ENCODE results near the gene CNBD2.
"Not testable (repeated sequence)": the region's sequence is repeated elsewhere in the genome, so short reads cannot be mapped to it uniquely, and the experiment has no call there.

Gene CNBD2

DNA sequence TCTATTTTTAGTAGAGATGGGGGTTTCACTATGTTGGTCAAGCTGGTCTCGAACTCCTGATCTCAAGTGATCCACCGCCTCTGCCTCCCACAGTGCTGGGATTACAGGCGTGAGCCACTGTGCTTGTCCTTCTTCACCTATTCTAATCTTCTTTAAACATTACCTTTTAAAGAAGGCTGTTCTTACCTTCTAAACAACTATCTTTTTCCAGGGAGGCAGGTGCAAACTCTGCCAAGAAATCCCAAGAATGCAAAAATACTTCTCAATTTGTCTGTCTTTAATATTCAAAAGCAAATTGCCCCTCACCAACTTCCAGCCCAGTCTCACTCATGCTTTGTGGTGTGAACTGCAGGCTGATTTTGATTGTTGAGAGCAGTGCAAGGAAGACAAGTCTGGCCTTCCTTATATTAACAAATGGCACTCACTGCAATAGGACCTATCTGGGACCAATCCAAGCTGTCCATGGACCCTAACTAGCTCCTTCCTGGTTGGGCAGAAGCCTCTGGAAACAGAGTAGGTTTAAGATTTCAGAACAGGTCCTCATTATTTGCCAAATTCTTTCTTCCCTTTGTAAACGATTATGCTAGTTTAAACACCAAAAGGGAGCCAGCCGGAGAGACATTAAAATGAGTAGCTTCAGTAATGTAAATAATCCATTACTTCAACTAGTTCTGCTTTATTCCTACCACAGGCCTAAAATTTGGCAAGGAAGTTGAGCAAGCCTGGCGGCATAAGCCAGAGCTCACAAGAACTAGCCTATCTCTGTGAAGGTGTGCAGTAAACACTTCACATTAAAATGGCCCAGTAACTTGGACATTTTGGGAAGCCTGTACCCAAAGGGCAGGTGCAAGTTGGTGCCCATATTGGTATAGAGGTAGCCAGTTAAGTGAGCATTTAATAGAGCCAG, 15.7 kb upstream of the CNBD2 start:
- TF ChIP-seq POU2F2 (IDR thresholded peaks at IDR 0.05; ENCODE audit: low read depth, low read length) = no peak
- peak; percentile 2; the same call in 1 of the 2 replicates for TF ChIP-seq POLR2A (IDR thresholded peaks at IDR 0.05; ENCODE audit: low read depth, low read length)
- FAIRE-seq = peak; percentile 45

GRCh38 chr20:35953387-35954199, 14.8 kb upstream of the CNBD2 start:
- FAIRE-seq (peak; percentile 26), DNase-seq (ENCODE audit: insufficient read length, low spot score) (peak; percentile 35)
- TF ChIP-seq PAX5 (IDR thresholded peaks at IDR 0.05; ENCODE audit: insufficient read depth, low read length, severe bottlenecking) (no peak), TAF1 (IDR thresholded peaks at IDR 0.05; ENCODE audit: low read depth, low read length) (no peak), SPI1 (IDR thresholded peaks at IDR 0.05; ENCODE audit: low read depth, low read length) (no peak), POU2F2 (IDR thresholded peaks at IDR 0.05; ENCODE audit: low read depth, low read length) (no peak), POLR2A (IDR thresholded peaks at IDR 0.05; ENCODE audit: low read depth, low read length) (no peak), POLR2AphosphoS5 (IDR thresholded peaks at IDR 0.05; ENCODE audit: low read depth, low read length) (no peak)

More for the DNA sequence above, 15.7 kb upstream of the CNBD2 start:
- no peak for DNase-seq (ENCODE audit: insufficient read length, low spot score)

DNA sequence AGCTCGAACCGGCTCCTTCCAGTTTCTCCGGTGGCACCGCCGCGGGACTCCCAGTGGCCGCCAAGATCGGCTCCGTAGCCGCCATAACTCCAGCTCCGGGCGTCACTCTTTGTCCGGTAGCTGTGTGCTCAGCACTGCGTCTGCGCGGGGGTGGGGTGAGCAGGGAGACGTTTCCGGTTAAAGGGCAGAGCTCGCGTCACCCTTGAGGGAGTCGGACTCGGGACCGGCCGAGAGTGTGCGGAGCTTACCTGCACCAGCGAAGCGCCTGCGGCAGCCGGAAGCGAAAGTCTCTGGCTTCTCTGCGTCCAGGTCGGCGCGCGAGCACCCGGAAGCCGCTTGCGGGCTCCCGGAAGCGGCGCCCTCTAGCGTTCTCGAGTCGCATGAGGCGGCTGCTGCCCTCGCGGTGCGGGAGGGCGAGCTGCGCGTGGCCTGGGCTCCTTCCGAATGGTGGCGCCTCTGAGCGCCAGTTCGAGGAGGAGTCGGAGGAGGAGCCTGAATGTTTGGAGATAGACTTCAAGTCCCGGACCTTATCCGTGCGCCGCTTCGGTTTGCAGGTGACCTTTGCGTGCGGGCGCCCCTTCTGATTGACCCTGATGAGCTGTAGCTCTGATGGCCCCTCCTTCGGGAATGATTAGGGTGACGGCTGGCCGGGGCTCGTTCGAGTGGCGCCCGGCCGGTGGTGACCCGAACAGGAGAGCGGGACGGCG, 14.0 kb upstream of the CNBD2 start, which contains the start of gene SCAND1:
Gene SCAND1, minus strand, starts transcription at position 303 of the 707 bp plus-strand sequence. Its CDS starts 218 bp downstream, at position 85.
- DNase-seq (ENCODE audit: insufficient read length, low spot score) (peak; percentile 90), FAIRE-seq (peak; percentile 97)
- TF ChIP-seq TAF1 (IDR thresholded peaks at IDR 0.05; ENCODE audit: low read depth, low read length) (peak; percentile 95), PAX5 (IDR thresholded peaks at IDR 0.05; ENCODE audit: insufficient read depth, low read length, severe bottlenecking) (peak; percentile 67), SPI1 (IDR thresholded peaks at IDR 0.05; ENCODE audit: low read depth, low read length) (no peak), POLR2AphosphoS5 (IDR thresholded peaks at IDR 0.05; ENCODE audit: low read depth, low read length) (peak; percentile 95), POLR2A (IDR thresholded peaks at IDR 0.05; ENCODE audit: low read depth, low read length) (peak; percentile 95), POU2F2 (IDR thresholded peaks at IDR 0.05; ENCODE audit: low read depth, low read length) (peak; percentile 78; the same call in 1 of the 2 replicates)

DNA sequence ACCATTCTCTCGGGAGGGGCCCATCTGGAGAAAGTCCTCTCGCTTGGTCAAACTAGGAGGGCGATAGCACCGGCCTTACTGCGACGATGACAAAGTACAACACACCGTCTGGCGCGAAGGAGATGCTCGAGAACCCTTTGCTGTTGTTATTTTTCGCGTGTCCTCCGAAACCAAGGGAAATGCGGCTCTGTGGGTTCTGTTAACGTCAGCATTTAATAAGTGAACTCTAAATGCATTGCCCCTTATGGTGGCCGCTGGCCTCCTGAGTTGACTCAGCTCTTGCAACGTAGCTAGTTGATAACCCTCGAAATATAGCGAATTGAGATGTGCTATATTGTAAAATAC, 13.5 kb upstream of the CNBD2 start:
- DNase-seq (ENCODE audit: insufficient read length, low spot score) (peak; percentile 28), FAIRE-seq (no peak)
- peak; percentile 6; the same call in 1 of the 2 replicates for TF ChIP-seq POLR2A (IDR thresholded peaks at IDR 0.05; ENCODE audit: low read depth, low read length)
- TF ChIP-seq SPI1 (IDR thresholded peaks at IDR 0.05; ENCODE audit: low read depth, low read length) = no peak

- FAIRE-seq = no peak
- TF ChIP-seq POU2F2 (IDR thresholded peaks at IDR 0.05; ENCODE audit: low read depth, low read length) (no peak), TAF1 (IDR thresholded peaks at IDR 0.05; ENCODE audit: low read depth, low read length) (no peak)
- DNase-seq (ENCODE audit: insufficient read length, low spot score) = no peak
Measured at GRCh38 chr20:35956616-35957015, 11.8 kb upstream of the CNBD2 start.

GRCh38 chr20:35959291-35959690, 9.1 kb upstream of the CNBD2 start:
- DNase-seq (ENCODE audit: insufficient read length, low spot score) = not testable (repeated sequence)

DNA sequence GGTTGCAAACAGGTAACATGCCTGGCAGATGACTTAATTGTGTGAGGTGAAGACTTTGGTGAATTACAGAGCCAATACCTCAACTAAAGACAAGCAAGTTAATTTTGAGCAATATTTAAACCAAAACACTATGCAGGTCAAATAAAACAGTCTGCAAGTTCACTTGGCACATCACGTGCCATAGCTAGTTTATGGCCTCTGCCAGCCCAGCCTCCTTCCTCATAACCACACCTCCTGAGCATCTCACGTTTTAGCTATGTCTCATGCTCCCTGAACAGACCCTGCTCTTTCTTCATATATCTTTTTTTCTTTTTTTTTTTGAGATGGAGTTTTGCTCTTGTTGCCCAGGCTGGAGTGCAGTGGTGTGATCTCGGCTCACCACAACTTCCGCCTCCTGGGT, 4.5 kb upstream of the CNBD2 start:
- TF ChIP-seq POLR2A (IDR thresholded peaks at IDR 0.05; ENCODE audit: low read depth, low read length) (no peak), PAX5 (IDR thresholded peaks at IDR 0.05; ENCODE audit: insufficient read depth, low read length, severe bottlenecking) (no peak), POLR2AphosphoS5 (IDR thresholded peaks at IDR 0.05; ENCODE audit: low read depth, low read length) (no peak), TAF1 (IDR thresholded peaks at IDR 0.05; ENCODE audit: low read depth, low read length) (no peak), POU2F2 (IDR thresholded peaks at IDR 0.05; ENCODE audit: low read depth, low read length) (no peak), SPI1 (IDR thresholded peaks at IDR 0.05; ENCODE audit: low read depth, low read length) (no peak)
- DNase-seq (ENCODE audit: insufficient read length, low spot score) (no peak), FAIRE-seq (no peak)

More at GRCh38 chr20:35959291-35959690, 9.1 kb upstream of the CNBD2 start:
- FAIRE-seq = not testable (repeated sequence)

DNA sequence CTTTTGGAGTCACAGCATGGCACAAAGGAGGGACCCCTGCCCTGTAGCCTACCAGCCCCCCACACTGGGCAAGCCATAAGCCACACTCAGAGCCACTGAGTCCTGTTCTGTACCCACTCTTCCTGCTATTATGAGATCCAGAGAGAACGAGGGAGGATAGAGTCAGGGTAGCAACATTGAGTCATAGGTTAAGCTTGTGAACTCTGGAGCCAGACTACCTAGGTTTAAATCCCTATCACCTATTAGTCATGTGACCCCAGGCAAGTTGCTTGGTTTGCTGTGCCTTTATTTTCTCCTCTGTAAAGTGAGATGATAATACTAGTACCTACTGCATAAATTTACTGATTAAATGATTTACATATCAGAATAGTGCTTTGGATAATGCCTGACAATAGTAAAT, 540 bp downstream of the CNBD2 start:
- DNase-seq (ENCODE audit: insufficient read length, low spot score) (no peak), FAIRE-seq (no peak)
- TF ChIP-seq POLR2A (IDR thresholded peaks at IDR 0.05; ENCODE audit: low read depth, low read length) (no peak), PAX5 (IDR thresholded peaks at IDR 0.05; ENCODE audit: insufficient read depth, low read length, severe bottlenecking) (no peak), POLR2AphosphoS5 (IDR thresholded peaks at IDR 0.05; ENCODE audit: low read depth, low read length) (no peak), SPI1 (IDR thresholded peaks at IDR 0.05; ENCODE audit: low read depth, low read length) (no peak), POU2F2 (IDR thresholded peaks at IDR 0.05; ENCODE audit: low read depth, low read length) (no peak), TAF1 (IDR thresholded peaks at IDR 0.05; ENCODE audit: low read depth, low read length) (no peak)

- FAIRE-seq (no peak), DNase-seq (ENCODE audit: insufficient read length, low spot score) (no peak)
- TF ChIP-seq PAX5 (IDR thresholded peaks at IDR 0.05; ENCODE audit: insufficient read depth, low read length, severe bottlenecking) = no peak
- no peak for TF ChIP-seq TAF1 (IDR thresholded peaks at IDR 0.05; ENCODE audit: low read depth, low read length)
- TF ChIP-seq POLR2A (IDR thresholded peaks at IDR 0.05; ENCODE audit: low read depth, low read length) = no peak
- TF ChIP-seq POU2F2 (IDR thresholded peaks at IDR 0.05; ENCODE audit: low read depth, low read length) = no peak
- TF ChIP-seq POLR2AphosphoS5 (IDR thresholded peaks at IDR 0.05; ENCODE audit: low read depth, low read length) = no peak
- no peak for TF ChIP-seq SPI1 (IDR thresholded peaks at IDR 0.05; ENCODE audit: low read depth, low read length)
Measured at GRCh38 chr20:35971981-35972380, 3.6 kb downstream of the CNBD2 start.

Data from GM12891 (cell line).